Panc1 (cell line): Measurements from ENCODE around the gene MTFMT.

Experiments used
- CTCF ChIP-seq: fragments of 450-650 bp; IDR thresholded peaks from 2 replicates; pipeline ENCODE4 v1.5.1; 2017; ENCODE audit warnings: mild to moderate bottlenecking
- POLR2AphosphoS5 ChIP-seq: IDR thresholded peaks from 2 replicates; pipeline ENCODE4 v1.6.1; 2012; ENCODE audit warnings: mild to moderate bottlenecking, low read depth, low read length, moderate library complexity
- REST ChIP-seq, 2 experiments: IDR thresholded peaks; 2 replicates each; pipeline ENCODE4 v1.6.1; 2011 to 2012; ENCODE audit warnings: low read depth in 2 of 2, control low read depth in 1 of 2, low read length in 1 of 2, mild to moderate bottlenecking in 1 of 2, moderate library complexity in 1 of 2; ENCODE audit not compliant: insufficient read depth in 1 of 2

- no peak for TF ChIP-seq CTCF
- no peak for TF ChIP-seq POLR2AphosphoS5
- no peak for TF ChIP-seq REST (IDR thresholded peaks at IDR 0.05; ENCODE audit: insufficient read depth in 1 of 2, low read depth in 2 of 2, low read length in 1 of 2)
These were observed 13.4 kb upstream of the MTFMT start for GRCh38 chr15:65042776-65043327.
